GM12878 (cell line): Measurements from ENCODE around the gene DALRD3. TPM values are rescaled to one million over a fixed set of nuclear protein-coding genes. Genes with fewer than 3 reads are reported as not detected.

ENCODE experiments used
- ATAC-seq: fragments of 200-7000 bp; cut with Tn5 transposase; 3 replicates; pipeline ENCODE4 v1.9.1; 2020; ENCODE audit warnings: mild to moderate bottlenecking, moderate library complexity
- BruUV-seq: library from RNA; stranded (reverse); fragments of 400-500 nt; replicated peaks from 2 replicates; lab custom pipeline; 2021; lab: Mats Ljungman, UMichigan
- CTCF ChIA-PET: fragments of 300-600 bp; sonication (Branson Sonifier 250); formaldehyde crosslinking; extraction: SDS; loops from one replicate; lab custom pipeline; 2021; ENCODE audit warnings: inconsistent platforms; lab: Yijun Ruan, JAX
- POLR2A ChIA-PET: fragments of 350-600 bp; formaldehyde crosslinking; extraction: SDS; loops from one replicate; lab custom pipeline; 2021; ENCODE audit warnings: inconsistent platforms; lab: Charles Lee
- RAD21 ChIA-PET: fragments of 300-600 bp; sonication (Branson Sonifier 250); formaldehyde crosslinking; loops from one replicate; lab custom pipeline; 2023; ENCODE audit warnings: antibody characterized with exemption; ENCODE audit not compliant: unreplicated experiment; lab: Charles Lee
- SMC1A ChIA-PET: fragments of 300-600 bp; sonication (Branson Sonifier 250); formaldehyde crosslinking; loops from one replicate; lab custom pipeline; 2023; ENCODE audit not compliant: unreplicated experiment, uncharacterized antibody; lab: Charles Lee
- DNase-seq: peaks from one replicate; pipeline ENCODE4 v3.0.0-alpha.2; 2011; ENCODE audit warnings: low read depth, low spot score
- FAIRE-seq: peaks from 3 replicates; lab custom pipeline; 2011; peaks lifted over from hg19 to GRCh38; lab: Jason Lieb, UNC
- H2AFZ ChIP-seq: 2 replicates; pipeline ENCODE4 v1.6.0; 2011; ENCODE audit warnings: low read depth, low read length, control low read depth; ENCODE audit not compliant: control insufficient read depth
- H3K27ac ChIP-seq: 2 replicates; pipeline ENCODE4 v1.5.1; 2011; ENCODE audit warnings: control low read depth; ENCODE audit not compliant: control insufficient read depth, insufficient read depth
- H3K27me3 ChIP-seq, 2 experiments: replicated peaks in 1 of 2; 2 replicates each; pipeline versions ENCODE4 v1.6.0 to v1.6.1; 2011; ENCODE audit warnings: low read length in 1 of 2; ENCODE audit not compliant: control insufficient read depth in 2 of 2, insufficient read depth in 2 of 2
- H3K36me3 ChIP-seq, 2 experiments: 2 replicates each; pipeline ENCODE4 v1.5.1; 2011; ENCODE audit warnings: low read length in 1 of 2; ENCODE audit not compliant: control insufficient read depth in 2 of 2, insufficient read depth in 2 of 2
- H3K4me1 ChIP-seq: 2 replicates; pipeline ENCODE4 v1.6.1; 2011; ENCODE audit warnings: mild to moderate bottlenecking, low read length, moderate library complexity, mixed read lengths; ENCODE audit not compliant: control insufficient read depth, insufficient read depth
- H3K4me2 ChIP-seq: 2 replicates; pipeline ENCODE4 v1.6.0; 2011; ENCODE audit warnings: control low read depth; ENCODE audit not compliant: control insufficient read depth, insufficient read depth
- H3K4me3 ChIP-seq: fragments of 200-600 bp; sonication (generic); 2 replicates; pipeline ENCODE4 v1.5.1; 2016
- H3K79me2 ChIP-seq: 2 replicates; pipeline ENCODE4 v1.6.0; 2011; ENCODE audit warnings: low read length; ENCODE audit not compliant: control insufficient read depth, insufficient read depth
- H3K9ac ChIP-seq: 2 replicates; pipeline ENCODE4 v1.8.0; 2011; ENCODE audit warnings: low read length, control low read depth, mixed read lengths; ENCODE audit not compliant: control insufficient read depth, insufficient read depth
- H3K9me3 ChIP-seq: replicated peaks from 3 replicates; pipeline ENCODE4 v1.5.1; 2011; ENCODE audit warnings: mild to moderate bottlenecking, low read length; ENCODE audit not compliant: control insufficient read depth, insufficient read depth
- H4K20me1 ChIP-seq: 2 replicates; pipeline ENCODE4 v1.6.0; 2011; ENCODE audit not compliant: control insufficient read depth, insufficient read depth
- ATF3 ChIP-seq: IDR thresholded peaks from 2 replicates; pipeline ENCODE4 v1.6.1; 2011; ENCODE audit warnings: low read depth, mild to moderate bottlenecking, low read length, moderate library complexity, borderline replicate concordance; ENCODE audit errors: extremely low read depth
- CUX1 ChIP-seq: IDR thresholded peaks from 2 replicates; pipeline ENCODE4 v1.6.1; 2012; ENCODE audit warnings: improper control_type of control experiment, low read depth, low read length; ENCODE audit not compliant: insufficient replicate concordance
- E2F4 ChIP-seq: IDR thresholded peaks from 2 replicates; pipeline ENCODE4 v1.6.1; 2012; ENCODE audit warnings: low read depth, low read length, improper control_type of control experiment
- MYC ChIP-seq: IDR thresholded peaks from 2 replicates; pipeline ENCODE4 v1.6.1; 2011; ENCODE audit warnings: mild to moderate bottlenecking, low read length, moderate library complexity, inconsistent platforms; ENCODE audit not compliant: insufficient read depth, insufficient replicate concordance, insufficient read length, severe bottlenecking
- NFXL1 ChIP-seq: fragments of 450-650 bp; IDR thresholded peaks from 2 replicates; pipeline ENCODE4 v1.6.1; 2017; ENCODE audit warnings: antibody characterized with exemption, mild to moderate bottlenecking, borderline replicate concordance
- SREBF1 ChIP-seq: IDR thresholded peaks from 2 replicates; pipeline ENCODE4 v1.6.1; 2012; ENCODE audit warnings: mild to moderate bottlenecking, low read length
- SUPT20H ChIP-seq: IDR thresholded peaks from 2 replicates; pipeline ENCODE4 v1.6.1; 2011; ENCODE audit warnings: low read depth, mild to moderate bottlenecking, low read length, moderate library complexity, borderline replicate concordance; ENCODE audit not compliant: control insufficient read depth
- WGBS: methylation state at CpG from one replicate; pipeline ENCODE4 v1.1.6; 2016; ENCODE audit warnings: low lambda C conversion rate; ENCODE audit not compliant: insufficient replicate concordance, insufficient coverage; ENCODE audit errors: missing lambda C conversion rate; 5-methylcytosine and 5-hydroxymethylcytosine counted together
- in situ Hi-C: fragments of 300-500 bp; cut with MboI; formaldehyde crosslinking; loops from 9 replicates; pipeline ENCODE4 v1.14.3; 2018; ENCODE audit warnings: mixed read lengths
- intact Hi-C: fragments of 100-400 bp; cut with micrococcal nuclease; formaldehyde crosslinking; loops from one replicate; pipeline ENCODE4 v1.14.2; 2022; ENCODE audit not compliant: unreplicated experiment
- polyA plus RNA-seq, 11 experiments: library from polyadenylated mRNA; depleted of rRNA in 4 of 11; unstranded in 6 of 11; stranded (reverse) in 5 of 11; fragments of >200 nt; fragmentation: Nextera tagmentation in 4 of 11; fragmentation: Illumina TruSeq in 1 of 11; extraction: Ambion mirVana in 4 of 11; extraction: Trizol in 1 of 11; gene quantifications; 1 replicate in 1 of 11; 2 replicates in 10 of 11; pipeline versions ENCODE4 v1.2.1 to v1.2.3, GENCODE V29; 2011 to 2016; ENCODE audit warnings: inconsistent platforms in 2 of 11, missing spikeins in 2 of 11, low read depth in 1 of 11
- total RNA-seq, 4 experiments: library from RNA; depleted of rRNA in 3 of 4; stranded (reverse); fragments of >200 nt in 3 of 4; fragmentation: Illumina TruSeq in 1 of 4; extraction: Trizol in 1 of 4; gene quantifications; 2 replicates each; pipeline versions ENCODE4 v1.2.1 to v1.2.3, GENCODE V29; 2013 to 2021

The DALRD3 gene
- total and polyA plus RNA-seq, 10 of the 15 experiments (the other 5 are each of a cell fraction or from before 2014, with no cell fraction given), result 10.1 to 28.2 (median 21.6) TPM

GRCh38 chr3:48985831-48986376 is 32.5 kb downstream of the DALRD3 start:
- H3K4me3 ChIP-seq, result no peak overlapping the region
- H3K27me3 ChIP-seq, result no peaks in the 10 kb centered on the region
- POLR2A ChIA-PET, result interaction anchor here (0.6 kb wide), 1 partner anchor 30 kb away, joined by 3 read pairs; no protein-coding TSS in a partner anchor
- in situ Hi-C loops, result no loop called here
- BruUV-seq, result no TSS peak
- FAIRE-seq, result no peak
- no peak overlapping the region for H3K27ac ChIP-seq
- intact Hi-C loops, result loop anchor here (2.0 to 5.0 kb wide), 2 partner anchors 106 to 173 kb away; partner anchors contain the start of gene QRICH1
- H4K20me1 ChIP-seq, result no peaks in the 10 kb centered on the region
- SMC1A ChIA-PET, result interaction anchor here (0.6 to 0.7 kb wide), 2 partner anchors 219 to 266 kb away, joined by 3 read pairs; no protein-coding TSS in a partner anchor
- WGBS, result 93% methylated on average over 7 of the region's 7 CpGs
- no peak overlapping the region for H2AFZ ChIP-seq
- no peak overlapping the region for H3K9ac ChIP-seq
- H3K36me3 ChIP-seq, result peaks cover 7 to 18% of the 10 kb centered on the region in 2 experiments
- no peak for DNase-seq
- RAD21 ChIA-PET, result no interaction called here
- CTCF ChIA-PET, result interaction anchor here (0.9 to 1.7 kb wide), 5 partner anchors 11 to 249 kb away, joined by 3 to 6 read pairs (median 3); no protein-coding TSS in a partner anchor
- H3K79me2 ChIP-seq, result peaks cover 20% of the 10 kb centered on the region
- peaks cover 9% of the 10 kb centered on the region for H3K4me1 ChIP-seq
- no peak overlapping the region for H3K4me2 ChIP-seq
- TF ChIP-seq NFXL1 (no peak), SREBF1 (no peak), MYC (no peak), CUX1 (no peak), ATF3 (no peak), E2F4 (no peak), SUPT20H (no peak)
- ATAC-seq, result no peak
- no peaks in the 10 kb centered on the region for H3K9me3 ChIP-seq
